Esophagus squamous epithelium (tissue), 5 donors: Measurements from ENCODE around the gene ZFHX3. TPM values are rescaled to one million over a fixed set of nuclear protein-coding genes. Genes with fewer than 3 reads are reported as not detected.
A peak's percentile ranks its signal among the peaks of the same experiment; 100 is the strongest.

ENCODE experiments used
- DNase-seq: peaks from one replicate; lab custom pipeline; 2025; lab: John Stamatoyannopoulos, UW
- H3K27ac ChIP-seq, 4 donors: fragments of 200-600 bp; sonication (generic); one replicate each; pipeline ENCODE4 v1.5.1; 2016 to 2019; ENCODE audit warnings: mild to moderate bottlenecking in 1 of 4
- H3K27me3 ChIP-seq, 4 donors: fragments of 200-600 bp; sonication (generic); 1 replicate in 3 of 4; 2 replicates in 1 of 4; pipeline versions ENCODE4 v1.5.1 to v1.6.0; 2017 to 2021; ENCODE audit warnings: antibody characterized with exemption in 1 of 4
- H3K36me3 ChIP-seq, 3 donors: fragments of 200-600 bp; sonication (generic); one replicate each; pipeline ENCODE4 v1.5.1; 2016 to 2019
- H3K4me1 ChIP-seq, 3 donors: fragments of 200-600 bp; sonication (generic); one replicate each; pipeline ENCODE4 v1.5.1; 2017 to 2019
- H3K4me3 ChIP-seq, 4 donors: fragments of 200-600 bp; sonication (generic); 1 replicate in 3 of 4; 2 replicates in 1 of 4; pipeline ENCODE4 v1.5.1; 2016 to 2019; ENCODE audit warnings: mild to moderate bottlenecking in 2 of 4, moderate library complexity in 1 of 4
- H3K9me3 ChIP-seq, 3 donors: fragments of 200-600 bp; sonication (generic); one replicate each; pipeline ENCODE4 v1.5.1; 2016 to 2019
- CTCF ChIP-seq, 6 experiments: fragments of 450-650 bp in 4 of 6; fragments of 200-600 bp in 2 of 6; sonication (generic) in 2 of 6; IDR thresholded peaks; one replicate each; pipeline ENCODE4 v1.5.1; 2016 to 2019; ENCODE audit warnings: antibody characterized with exemption in 6 of 6, mild to moderate bottlenecking in 4 of 6, moderate library complexity in 4 of 6
- POLR2A ChIP-seq, 4 donors: fragments of 450-650 bp; IDR thresholded peaks; one replicate each; pipeline ENCODE4 v1.6.1; 2017; ENCODE audit warnings: antibody characterized with exemption in 4 of 4, mild to moderate bottlenecking in 4 of 4, moderate library complexity in 3 of 4
- WGBS, 2 donors: methylation state at CpG; one replicate each; pipeline ENCODE4 v1.1.5; 2018; 5-methylcytosine and 5-hydroxymethylcytosine counted together
- intact Hi-C: fragments of 100-400 bp; cut with DNase I; formaldehyde crosslinking; loops from one replicate; pipeline ENCODE4 v1.15.0; 2022
- total RNA-seq, 4 donors: library from RNA; depleted of rRNA; stranded (reverse); fragments of >200 nt; gene quantifications; one replicate each; pipeline ENCODE4 v1.1.0, GENCODE V29; 2016
- donor health status: DM: yes; HTN: yes; CAD: no.

Gene ZFHX3
- total RNA-seq, 4 donors from 2014 or later: 3.5 to 12.8 (median 4.5) TPM

GRCh38 chr16:72856797-72857196 lies 191.1 kb downstream of the ZFHX3 start:
- Histone ChIP-seq H3K36me3 (no peaks in the 10 kb centered on the region), H3K4me3 (no peak overlapping the region), H3K4me1 (peaks cover 0 to 22% (median 0%) of the 10 kb centered on the region in 3 donors), H3K9me3 (no peaks in the 10 kb centered on the region), H3K27me3 (no peaks in the 10 kb centered on the region), H3K27ac (no peak overlapping the region)
- intact Hi-C loops: no loop called here
- no peak for TF ChIP-seq POLR2A (IDR thresholded peaks at IDR 0.05)
- TF ChIP-seq CTCF (IDR thresholded peaks at IDR 0.05): peak in 3 of 6 experiments; percentile 16 to 39 (median 17)
- WGBS, 2 donors: 100% methylated on average over 1 of the region's 1 CpG
- DNase-seq: no peak

GRCh38 chr16:72854267-72854959 lies 193.5 kb downstream of the ZFHX3 start:
- intact Hi-C loops: no loop called here
- 68 to 81% methylated on average over 6 to 8 of the region's 11 CpGs for WGBS, 2 donors
- no peak for TF ChIP-seq CTCF (IDR thresholded peaks at IDR 0.05)
- TF ChIP-seq POLR2A (IDR thresholded peaks at IDR 0.05): no peak
- no peak for DNase-seq
- no peaks in the 10 kb centered on the region for H3K36me3 ChIP-seq
- H3K27me3 ChIP-seq: no peaks in the 10 kb centered on the region
- H3K4me1 ChIP-seq: peaks cover 0 to 32% (median 0%) of the 10 kb centered on the region in 3 donors
- no peak overlapping the region for H3K27ac ChIP-seq
- no peaks in the 10 kb centered on the region for H3K9me3 ChIP-seq
- no peak overlapping the region for H3K4me3 ChIP-seq

GRCh38 chr16:72853575-72854266 lies 194.2 kb downstream of the ZFHX3 start:
- H3K4me1 ChIP-seq: peaks cover 5 to 38% (median 7%) of the 10 kb centered on the region in 3 donors
- H3K27ac ChIP-seq: no peak overlapping the region
- no peak for DNase-seq
- intact Hi-C loops: no loop called here
- 80 to 85% methylated on average over 4 of the region's 4 CpGs for WGBS, 2 donors
- TF ChIP-seq POLR2A (IDR thresholded peaks at IDR 0.05): no peak
- no peak for TF ChIP-seq CTCF (IDR thresholded peaks at IDR 0.05)
- no peaks in the 10 kb centered on the region for H3K9me3 ChIP-seq
- H3K27me3 ChIP-seq: no peaks in the 10 kb centered on the region
- no peak overlapping the region for H3K4me3 ChIP-seq
- no peaks in the 10 kb centered on the region for H3K36me3 ChIP-seq

- H3K27ac ChIP-seq: no peak overlapping the region
- H3K27me3 ChIP-seq: no peaks in the 10 kb centered on the region
- DNase-seq: no peak
- no peak overlapping the region for H3K4me3 ChIP-seq
- intact Hi-C loops: no loop called here
- H3K9me3 ChIP-seq: no peaks in the 10 kb centered on the region
- WGBS, 2 donors: 93 to 100% methylated on average over 1 of the region's 1 CpG
- TF ChIP-seq CTCF (IDR thresholded peaks at IDR 0.05) (no peak), POLR2A (IDR thresholded peaks at IDR 0.05) (no peak)
- peaks cover 11 to 43% (median 15%) of the 10 kb centered on the region in 3 donors for H3K4me1 ChIP-seq
- no peaks in the 10 kb centered on the region for H3K36me3 ChIP-seq
These were observed 195.5 kb downstream of the ZFHX3 start for GRCh38 chr16:72852421-72852820.

GRCh38 chr16:72850853-72851252 lies 197.1 kb downstream of the ZFHX3 start:
- H3K36me3 ChIP-seq: no peaks in the 10 kb centered on the region
- peak overlapping the region in 3 of 4 donors; percentile 49 to 67 (median 53) for H3K27ac ChIP-seq
- no peaks in the 10 kb centered on the region for H3K27me3 ChIP-seq
- no peak for DNase-seq
- no peaks in the 10 kb centered on the region for H3K9me3 ChIP-seq
- H3K4me3 ChIP-seq: no peak overlapping the region
- peaks cover 11 to 49% (median 15%) of the 10 kb centered on the region in 3 donors for H3K4me1 ChIP-seq
- intact Hi-C loops: no loop called here
- WGBS, 2 donors: 66 to 73% methylated on average over 6 of the region's 6 CpGs
- no peak for TF ChIP-seq CTCF (IDR thresholded peaks at IDR 0.05)
- TF ChIP-seq POLR2A (IDR thresholded peaks at IDR 0.05): no peak
